Heart left ventricle (tissue), 16 donors: ENCODE measurements around the gene KRTAP5-1. TPM values are rescaled to one million over a fixed set of nuclear protein-coding genes. Genes with fewer than 3 reads are reported as not detected.

Experiments
- ATAC-seq, 4 donors: fragments of 200-7000 bp; cut with Tn5 transposase; one replicate each; pipeline ENCODE4 v1.9.1; 2020 to 2022; ENCODE audit warnings: moderate library complexity in 4 of 4, mild to moderate bottlenecking in 3 of 4, moderate number of reproducible peaks in 1 of 4
- DNase-seq, 5 donors: peaks; one replicate each; pipeline ENCODE4 v3.0.0-alpha.2; 2020
- H3K27ac ChIP-seq, 12 donors: fragments of 200-600 bp; sonication (generic) in 4 of 12; one replicate each; pipeline versions ENCODE4 v1.5.0 to v1.8.0; 2016 to 2022; ENCODE audit warnings: mild to moderate bottlenecking in 2 of 12
- H3K27me3 ChIP-seq, 9 donors: fragments of 200-600 bp; sonication (generic) in 2 of 9; one replicate each; pipeline versions ENCODE4 v1.5.1 to v1.8.0; 2016 to 2022; ENCODE audit warnings: mild to moderate bottlenecking in 3 of 9
- H3K36me3 ChIP-seq, 9 donors: fragments of 200-600 bp; sonication (generic) in 2 of 9; one replicate each; pipeline versions ENCODE4 v1.5.0 to v1.8.0; 2018 to 2022; ENCODE audit warnings: mild to moderate bottlenecking in 2 of 9
- H3K4me1 ChIP-seq, 12 donors: fragments of 200-600 bp; sonication (generic) in 4 of 12; one replicate each; pipeline versions ENCODE4 v1.5.0 to v1.8.0; 2016 to 2022; ENCODE audit warnings: mild to moderate bottlenecking in 3 of 12
- H3K4me3 ChIP-seq, 12 donors: fragments of 200-600 bp; sonication (generic) in 4 of 12; one replicate each; pipeline versions ENCODE4 v1.5.0 to v1.8.0; 2017 to 2022; ENCODE audit warnings: mild to moderate bottlenecking in 9 of 12, moderate library complexity in 4 of 12
- H3K9me3 ChIP-seq, 12 donors: fragments of 200-600 bp; sonication (generic) in 4 of 12; one replicate each; pipeline versions ENCODE4 v1.5.0 to v1.8.0; 2016 to 2022; ENCODE audit warnings: mild to moderate bottlenecking in 1 of 12
- CTCF ChIP-seq, 12 donors: fragments of 200-600 bp; sonication (generic) in 4 of 12; IDR thresholded peaks; one replicate each; pipeline versions ENCODE4 v1.5.0 to v1.8.0; 2018 to 2022; ENCODE audit warnings: antibody characterized with exemption in 12 of 12, mild to moderate bottlenecking in 5 of 12
- POLR2A ChIP-seq, 2 donors: fragments of 450-650 bp; IDR thresholded peaks; one replicate each; pipeline ENCODE4 v1.6.1; 2017; ENCODE audit warnings: antibody characterized with exemption in 2 of 2, mild to moderate bottlenecking in 2 of 2, moderate library complexity in 2 of 2
- WGBS, 4 donors: extraction: QIAGEN DNeasy Blood & Tissue Kit in 2 of 4; methylation state at CpG; one replicate each; pipeline versions ENCODE4 v1.1.5 to v1.1.7; 2013 to 2018; 5-methylcytosine and 5-hydroxymethylcytosine counted together
- intact Hi-C, 10 donors: fragments of 100-400 bp; cut with DNase I; formaldehyde crosslinking; loops; one replicate each; pipeline versions ENCODE4 v1.11.1 to v1.14.2; 2022
- polyA plus RNA-seq, 2 donors: library from polyadenylated mRNA; stranded (reverse); fragments of 200-250 nt; gene quantifications; one replicate each; pipeline ENCODE4 v1.2.3, GENCODE V29; 2013
- total RNA-seq, 9 donors: library from RNA; depleted of rRNA in 2 of 9; stranded (reverse); fragments of >200 nt in 2 of 9; fragmentation: NEBNext Ultra II Directional in 3 of 9; extraction: Animal tissue kit (Norgen Biotek cat#: 25700) in 3 of 9; gene quantifications; one replicate each; pipeline versions ENCODE4 v1.1.0 to v1.2.4, GENCODE V29; 2016 to 2023
- donor health status: ischemic (EF 13 %, LVEDD 7.1; RV severe dilation, severe dysfunction).
- donor health status: healthy with polysubstance abuse.
- donor health status: DM: no; HTN: yes; CAD: no.
- donor health status: DM: no; HTN: no; CAD: no.
- donor health status: ischemic (EF 25% LVEDD 6.9; RV normal size, moderate dysfunction).
- donor health status: ischemic (EF 25% LVEDD 5.7; RV mildly dilated, moderate dysfunction).
- donor health status: healthy.
- donor health status: DM: yes; HTN: yes; CAD: no.
- donor health status: ischemic (EF 35%, LVEDD 5.7; RV mildly dilated, moderate dysfunction).
- donor health status: nonischemic (EF 11% LVEDD 7.7; RV severe dilation, severe dysfunction).
- donor health status: DM: yes; HTN: yes; CAD: no.
- donor health status: PGD.
- donor health status: ischemic (EF 29% LVEDD 5.4; RV normal size, mild dysfunction).
- donor health status: nonischemic (EF 23%, LVEDD 6.1; RV moderate dilation, normal function).

KRTAP5-1 gene
- total and polyA plus RNA-seq, 11 donors: not detected

DNA sequence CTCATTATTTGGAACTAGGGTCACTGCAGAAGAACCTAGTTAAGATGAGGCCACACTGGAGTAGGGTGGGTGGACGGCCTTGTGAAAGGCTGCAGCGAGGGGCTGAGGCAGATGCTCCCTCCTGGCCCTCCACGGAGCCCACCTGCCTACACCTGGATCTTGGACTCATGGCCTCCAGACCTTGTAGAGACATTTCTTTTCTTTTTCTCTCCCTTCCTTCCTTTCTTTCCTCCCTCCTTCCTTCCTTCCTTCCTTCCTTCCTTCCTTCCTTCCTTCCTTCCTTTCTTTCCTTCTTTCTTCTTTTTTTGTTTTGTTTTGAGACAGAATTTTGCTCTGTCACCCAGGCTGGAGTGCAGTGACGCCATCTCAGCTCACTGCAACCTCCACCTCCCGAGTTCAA, 39.7 kb downstream of the KRTAP5-1 start:
- Histone ChIP-seq H3K9me3 (no peaks in the 10 kb centered on the region), H3K36me3 (no peaks in the 10 kb centered on the region), H3K4me3 (no peak overlapping the region), H3K27ac (no peak overlapping the region), H3K4me1 (peaks cover 5 to 32% (median 19%) of the 10 kb centered on the region in 12 donors), H3K27me3 (peaks cover 0 to 35% (median 9%) of the 10 kb centered on the region in 9 donors)
- ATAC-seq (no peak), DNase-seq (no peak)
- TF ChIP-seq POLR2A (IDR thresholded peaks at IDR 0.05): no peak
- no peak for TF ChIP-seq CTCF (IDR thresholded peaks at IDR 0.05)
- intact Hi-C loops: loop anchor here in 5 of 10 donors (10.0 kb wide), 2 partner anchors 79 to 89 kb away; partner anchors contain the start of genes KRTAP5-4 (in 3 of the 5) and KRTAP5-5 (in 3 of the 5)
- 76 to 85% (median 80%) methylated on average over 5 of the region's 5 CpGs for WGBS, 4 donors

DNA sequence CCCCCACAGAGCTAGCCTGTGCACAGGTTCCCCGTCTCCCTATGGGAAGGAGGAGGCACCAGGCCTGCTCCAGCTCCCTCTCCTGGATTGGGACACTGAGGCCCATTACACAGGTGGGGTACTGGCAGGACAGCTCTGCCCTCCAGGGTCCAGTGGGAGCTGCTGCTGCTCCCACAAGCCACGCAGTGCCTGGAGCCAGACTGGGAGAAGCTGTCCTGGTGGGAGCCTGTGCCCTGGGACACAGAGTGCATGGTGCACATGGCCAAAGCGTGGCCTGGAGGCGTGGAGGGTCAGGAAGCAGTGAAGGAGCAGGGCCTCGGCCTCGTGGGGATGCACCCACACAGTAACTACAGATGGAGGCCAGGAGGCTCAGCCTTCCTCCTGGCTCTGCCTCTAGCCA, 40.5 kb downstream of the KRTAP5-1 start:
- Histone ChIP-seq H3K9me3 (no peaks in the 10 kb centered on the region), H3K4me3 (no peak overlapping the region), H3K27ac (no peak overlapping the region), H3K27me3 (peaks cover 0 to 35% (median 9%) of the 10 kb centered on the region in 9 donors), H3K36me3 (no peaks in the 10 kb centered on the region), H3K4me1 (peaks cover 5 to 32% (median 19%) of the 10 kb centered on the region in 12 donors)
- intact Hi-C loops: loop anchor here in 6 of 10 donors (5.0 to 10.0 kb wide), 3 partner anchors 80 to 90 kb away; partner anchors contain the start of genes KRTAP5-5 (in 4 of the 6) and KRTAP5-4 (in 3 of the 6)
- WGBS, 4 donors: 79 to 90% (median 85%) methylated on average over 6 of the region's 6 CpGs
- peak in 1 of 5 donors; percentile 19 for DNase-seq
- ATAC-seq: no peak
- no peak for TF ChIP-seq CTCF (IDR thresholded peaks at IDR 0.05)
- TF ChIP-seq POLR2A (IDR thresholded peaks at IDR 0.05): no peak

GRCh38 chr11:1543606-1544263, 41.3 kb downstream of the KRTAP5-1 start:
- DNase-seq (peak in 2 of 5 donors; percentile 22 to 45), ATAC-seq (no peak)
- 73 to 79% (median 76%) methylated on average over 3 to 13 of the region's 13 CpGs for WGBS, 4 donors

More at GRCh38 chr11:1543606-1544263, 41.3 kb downstream of the KRTAP5-1 start:
- no peaks in the 10 kb centered on the region for H3K9me3 ChIP-seq
- H3K27me3 ChIP-seq: peaks cover 0 to 35% (median 9%) of the 10 kb centered on the region in 9 donors
- no peak overlapping the region for H3K4me3 ChIP-seq
- H3K36me3 ChIP-seq: no peaks in the 10 kb centered on the region
- TF ChIP-seq CTCF (IDR thresholded peaks at IDR 0.05): no peak
- no peak for TF ChIP-seq POLR2A (IDR thresholded peaks at IDR 0.05)
- H3K27ac ChIP-seq: no peak overlapping the region
- peaks cover 5 to 26% (median 19%) of the 10 kb centered on the region in 12 donors for H3K4me1 ChIP-seq
- intact Hi-C loops: loop anchor here in 6 of 10 donors (5.0 to 10.0 kb wide), 3 partner anchors 81 to 91 kb away; partner anchors contain the start of genes KRTAP5-5 (in 4 of the 6) and KRTAP5-4 (in 3 of the 6)
